ENCODE measurements around the gene ZNF248.

Gene ZNF248

DNA sequence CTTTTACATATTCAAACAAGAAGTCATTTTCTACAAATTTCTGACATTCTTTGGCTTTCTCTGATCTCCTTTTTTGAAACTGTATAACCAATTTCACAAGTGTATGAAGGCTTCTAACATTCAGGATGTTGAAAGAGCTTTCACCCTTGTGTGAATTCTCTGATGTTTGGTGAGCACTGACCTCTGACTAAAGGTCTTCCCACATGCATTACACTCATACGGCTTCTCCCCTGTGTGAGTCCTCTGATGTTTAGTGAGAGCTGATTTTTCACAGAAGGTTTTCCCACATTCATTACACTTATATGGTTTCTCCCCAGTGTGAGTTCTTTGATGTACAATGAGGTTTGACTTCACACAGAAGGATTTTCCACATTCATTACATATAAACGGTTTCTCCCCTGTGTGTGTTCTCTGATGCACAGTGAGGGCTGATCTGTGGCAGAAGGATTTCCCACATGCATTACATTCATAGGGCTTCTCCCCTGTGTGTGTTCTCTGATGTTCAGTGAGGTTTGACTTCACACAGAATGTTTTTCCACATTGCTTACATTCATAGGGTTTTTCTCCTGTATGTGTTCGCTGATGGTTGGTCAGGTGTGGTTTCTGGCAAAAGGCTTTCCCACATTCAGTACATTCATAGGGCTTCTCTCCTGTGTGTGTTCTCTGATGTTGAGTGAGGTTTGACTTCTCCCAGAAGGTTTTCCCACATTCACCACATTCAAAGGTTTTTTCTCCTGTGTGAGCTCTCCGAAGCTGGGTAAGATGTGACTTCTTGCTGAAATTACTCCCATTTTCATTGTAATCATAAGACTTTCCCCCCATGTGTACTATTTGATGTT is 25.7 kb downstream of the ZNF248 start:
- TF ChIP-seq, protein P1, sequence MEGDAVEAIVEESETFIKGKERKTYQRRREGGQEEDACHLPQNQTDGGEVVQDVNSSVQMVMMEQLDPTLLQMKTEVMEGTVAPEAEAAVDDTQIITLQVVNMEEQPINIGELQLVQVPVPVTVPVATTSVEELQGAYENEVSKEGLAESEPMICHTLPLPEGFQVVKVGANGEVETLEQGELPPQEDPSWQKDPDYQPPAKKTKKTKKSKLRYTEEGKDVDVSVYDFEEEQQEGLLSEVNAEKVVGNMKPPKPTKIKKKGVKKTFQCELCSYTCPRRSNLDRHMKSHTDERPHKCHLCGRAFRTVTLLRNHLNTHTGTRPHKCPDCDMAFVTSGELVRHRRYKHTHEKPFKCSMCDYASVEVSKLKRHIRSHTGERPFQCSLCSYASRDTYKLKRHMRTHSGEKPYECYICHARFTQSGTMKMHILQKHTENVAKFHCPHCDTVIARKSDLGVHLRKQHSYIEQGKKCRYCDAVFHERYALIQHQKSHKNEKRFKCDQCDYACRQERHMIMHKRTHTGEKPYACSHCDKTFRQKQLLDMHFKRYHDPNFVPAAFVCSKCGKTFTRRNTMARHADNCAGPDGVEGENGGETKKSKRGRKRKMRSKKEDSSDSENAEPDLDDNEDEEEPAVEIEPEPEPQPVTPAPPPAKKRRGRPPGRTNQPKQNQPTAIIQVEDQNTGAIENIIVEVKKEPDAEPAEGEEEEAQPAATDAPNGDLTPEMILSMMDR (IDR thresholded peaks at IDR 0.05; ENCODE audit: extremely low read depth, insufficient read depth, missing control alignments) = no peak
- in situ Hi-C loops (cut with MboI; ENCODE audit: low pct_unique_long_range_greater_than_20kb, low sequenced_read_pairs, unreplicated experiment) = no loop called here
- DNase-seq (ENCODE audit: low spot score) = no peak

DNA sequence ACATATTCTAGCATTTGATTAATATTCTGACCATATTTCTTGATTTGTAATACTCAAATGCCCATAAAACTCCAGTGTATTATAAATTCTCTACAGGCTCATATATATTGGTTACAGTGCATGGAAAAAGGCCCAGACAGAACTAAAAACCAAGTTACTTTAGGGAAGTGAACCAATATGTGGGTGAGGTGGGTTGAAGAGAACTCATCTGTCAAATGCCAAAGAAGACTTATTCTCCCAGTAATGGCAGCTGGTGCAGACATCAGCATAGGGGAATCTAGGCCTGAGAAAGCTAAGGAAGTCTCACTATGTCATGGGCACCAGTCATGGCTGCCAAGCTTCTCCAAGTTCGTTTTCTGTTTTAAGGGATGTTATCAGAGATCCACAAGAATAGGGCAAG is 30.6 kb downstream of the ZNF248 start:
- TF ChIP-seq, protein P1 (IDR thresholded peaks at IDR 0.05; ENCODE audit: extremely low read depth, insufficient read depth, missing control alignments) = no peak
- in situ Hi-C loops (cut with MboI; ENCODE audit: low pct_unique_long_range_greater_than_20kb, low sequenced_read_pairs, unreplicated experiment) = no loop called here
- no peak for DNase-seq (ENCODE audit: low spot score)

DNA sequence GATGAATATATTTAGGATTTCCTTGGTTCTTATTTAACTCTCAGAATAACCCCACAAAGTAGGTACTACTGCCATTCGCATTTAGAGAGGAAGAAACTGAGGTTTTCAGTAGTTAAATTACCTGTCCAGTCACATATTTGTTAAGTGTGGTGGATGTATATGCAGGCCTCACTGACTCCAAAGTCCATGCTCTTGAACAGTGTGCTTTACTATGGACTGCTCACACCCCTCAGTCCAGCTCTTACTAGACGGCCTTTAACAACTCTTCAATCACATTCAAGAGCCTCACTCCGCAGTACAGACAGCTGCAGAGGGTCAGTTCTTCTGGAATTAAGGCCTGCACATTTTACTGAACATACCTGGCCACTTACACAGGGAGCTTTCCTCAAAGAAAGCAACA is 36.2 kb downstream of the ZNF248 start:
- TF ChIP-seq, protein P1 (IDR thresholded peaks at IDR 0.05; ENCODE audit: extremely low read depth, insufficient read depth, missing control alignments) = no peak
- no peak for DNase-seq (ENCODE audit: low spot score)
- in situ Hi-C loops (cut with MboI; ENCODE audit: low pct_unique_long_range_greater_than_20kb, low sequenced_read_pairs, unreplicated experiment) = no loop called here

DNA sequence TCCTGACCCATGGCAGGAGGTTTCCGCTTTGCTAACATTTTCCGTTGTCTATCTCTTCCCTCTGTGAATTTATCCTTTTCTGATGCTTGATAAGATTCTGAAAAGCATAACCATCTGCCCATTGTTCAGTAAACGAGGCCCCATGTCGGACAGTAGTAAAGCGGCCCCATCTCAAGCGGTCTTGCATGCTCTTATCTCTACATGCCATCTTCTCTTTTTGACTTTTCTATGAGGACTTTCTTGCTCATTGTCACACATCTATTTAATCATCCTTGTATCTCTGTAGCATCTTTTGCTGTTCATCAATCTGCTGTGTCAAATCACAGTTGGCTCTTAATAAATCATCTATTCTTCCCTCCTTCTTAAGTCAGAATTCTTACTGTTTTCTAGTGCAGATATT is 37.6 kb downstream of the ZNF248 start:
- in situ Hi-C loops (cut with MboI; ENCODE audit: low pct_unique_long_range_greater_than_20kb, low sequenced_read_pairs, unreplicated experiment) = no loop called here
- DNase-seq (ENCODE audit: low spot score) = no peak
- TF ChIP-seq, protein P1 (IDR thresholded peaks at IDR 0.05; ENCODE audit: extremely low read depth, insufficient read depth, missing control alignments) = no peak

DNA sequence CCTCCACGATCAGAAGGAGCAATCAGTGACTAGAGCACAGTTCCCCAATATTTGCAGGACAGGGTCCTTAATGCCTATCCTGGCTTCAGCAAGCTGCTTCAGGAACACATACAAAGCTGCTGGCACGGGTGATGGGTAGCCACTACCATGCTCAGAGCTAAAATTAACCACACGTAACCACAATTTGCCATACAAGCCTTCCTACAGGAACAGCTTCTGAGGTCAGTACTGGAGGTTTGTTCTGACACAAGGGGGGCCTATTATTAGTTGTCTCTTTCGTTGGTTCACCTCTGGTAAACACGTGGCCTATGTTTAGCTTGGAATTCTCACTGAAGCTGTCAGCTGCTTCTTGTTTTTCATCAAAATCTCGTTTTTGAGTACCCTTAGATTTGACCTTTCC is 41.1 kb downstream of the ZNF248 start:
- no peak for DNase-seq (ENCODE audit: low spot score)
- TF ChIP-seq, protein P1 (IDR thresholded peaks at IDR 0.05; ENCODE audit: extremely low read depth, insufficient read depth, missing control alignments) = no peak

DNA sequence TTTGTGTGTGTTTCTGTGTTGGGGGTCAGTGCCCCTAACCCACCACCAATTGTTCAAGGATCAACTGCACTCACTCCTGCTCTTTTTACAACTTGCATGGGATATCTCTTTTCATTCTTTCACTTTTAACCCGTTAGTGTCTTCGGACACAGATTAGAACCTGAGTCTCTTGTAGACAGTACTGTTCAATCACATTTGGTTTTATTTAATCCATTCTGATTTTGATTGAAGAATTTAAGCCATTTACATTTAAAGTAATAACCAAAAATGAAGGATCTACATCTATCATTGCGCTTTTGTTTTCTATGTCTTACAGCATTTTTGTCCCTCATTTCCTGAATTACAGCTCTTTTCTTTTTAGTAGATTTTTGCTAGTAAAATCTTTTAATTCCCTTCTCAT is 43.6 kb downstream of the ZNF248 start:
- no peak for DNase-seq (ENCODE audit: low spot score)
- TF ChIP-seq, protein P1 (IDR thresholded peaks at IDR 0.05; ENCODE audit: extremely low read depth, insufficient read depth, missing control alignments) = no peak

More for the DNA sequence above, 41.1 kb downstream of the ZNF248 start:
- in situ Hi-C loops (cut with MboI; ENCODE audit: low pct_unique_long_range_greater_than_20kb, low sequenced_read_pairs, unreplicated experiment) = no loop called here

More for the DNA sequence above, 43.6 kb downstream of the ZNF248 start:
- in situ Hi-C loops (cut with MboI; ENCODE audit: low pct_unique_long_range_greater_than_20kb, low sequenced_read_pairs, unreplicated experiment) = no loop called here
